SK-N-SH treated with all-trans-retinoic acid at 6 μM for 48 hours (cell line): ENCODE measurements around the gene UVSSA.

Source experiments
- ATAC-seq: fragments of 200-7000 bp; cut with Tn5 transposase; 3 replicates; pipeline ENCODE4 v1.9.1; 2020; ENCODE audit warnings: mild to moderate bottlenecking, moderate library complexity
- ARNTL ChIP-seq: fragments of 450-650 bp; formaldehyde crosslinking; IDR thresholded peaks from 2 replicates; pipeline ENCODE4 v1.5.0; 2020; ENCODE audit warnings: low read depth, mild to moderate bottlenecking, moderate library complexity, borderline replicate concordance
- CSDC2 ChIP-seq: fragments of 250-450 bp; sonication (Bioruptor Pico); IDR thresholded peaks from 2 replicates; pipeline ENCODE4 v1.5.0; 2020; ENCODE audit warnings: mild to moderate bottlenecking, moderate library complexity
- GLIS3 ChIP-seq: fragments of 250-450 bp; sonication (Bioruptor Pico); IDR thresholded peaks from 2 replicates; pipeline ENCODE4 v1.5.0; 2020; ENCODE audit warnings: mild to moderate bottlenecking, moderate library complexity
- PPARA ChIP-seq: fragments of 250-450 bp; sonication (Bioruptor Pico); IDR thresholded peaks from 2 replicates; pipeline ENCODE4 v1.5.0; 2020; ENCODE audit warnings: mild to moderate bottlenecking, borderline replicate concordance
- RARB ChIP-seq: fragments of 250-450 bp; sonication (Bioruptor Pico); IDR thresholded peaks from 2 replicates; pipeline ENCODE4 v1.8.0; 2021; ENCODE audit warnings: mild to moderate bottlenecking, moderate library complexity
- SNAI2 ChIP-seq: fragments of 250-450 bp; sonication (Bioruptor Pico); IDR thresholded peaks from 2 replicates; pipeline ENCODE4 v1.5.0; 2020; ENCODE audit warnings: mild to moderate bottlenecking, moderate library complexity
- TCF4 ChIP-seq: fragments of 250-450 bp; sonication (Bioruptor Pico); IDR thresholded peaks from 2 replicates; pipeline ENCODE4 v1.8.0; 2021; ENCODE audit warnings: mild to moderate bottlenecking, moderate library complexity, borderline replicate concordance
- ZC3H10 ChIP-seq: fragments of 250-450 bp; sonication (Bioruptor Pico); IDR thresholded peaks from 2 replicates; pipeline ENCODE4 v1.5.1; 2021; ENCODE audit warnings: mild to moderate bottlenecking, moderate library complexity
- ZFP3 ChIP-seq: fragments of 250-450 bp; sonication (Bioruptor Pico); IDR thresholded peaks from 2 replicates; pipeline ENCODE4 v1.5.0; 2020; ENCODE audit warnings: mild to moderate bottlenecking, moderate library complexity
- ZFP30 ChIP-seq: fragments of 450-650 bp; formaldehyde crosslinking; IDR thresholded peaks from 2 replicates; pipeline ENCODE4 v1.5.0; 2022; ENCODE audit warnings: mild to moderate bottlenecking, moderate library complexity
- ZNF565 ChIP-seq: fragments of 450-650 bp; formaldehyde crosslinking; conservative IDR thresholded peaks from 2 replicates; pipeline ENCODE4 v1.5.0; 2020; ENCODE audit warnings: low read depth, mild to moderate bottlenecking, moderate library complexity
- ZNF8 ChIP-seq: fragments of 450-650 bp; formaldehyde crosslinking; IDR thresholded peaks from 2 replicates; pipeline ENCODE4 v1.5.0; 2020; ENCODE audit warnings: mild to moderate bottlenecking, moderate library complexity
- TF ChIP-seq, protein P1 (sequence below): fragments of 250-450 bp; sonication (Bioruptor Pico); IDR thresholded peaks from 2 replicates; pipeline ENCODE4 v1.5.1; 2020; ENCODE audit warnings: low read depth, mild to moderate bottlenecking, moderate library complexity
- TF ChIP-seq, protein P2 (sequence below): fragments of 250-450 bp; sonication (Bioruptor Pico); IDR thresholded peaks from 2 replicates; pipeline ENCODE4 v1.5.0; 2020; ENCODE audit warnings: mild to moderate bottlenecking, moderate library complexity
- TF ChIP-seq, protein P3 (sequence below): fragments of 250-450 bp; sonication (Bioruptor Pico); IDR thresholded peaks from 2 replicates; pipeline ENCODE4 v1.8.0; 2020; ENCODE audit warnings: mild to moderate bottlenecking, moderate library complexity, borderline replicate concordance
- TF ChIP-seq, protein P4 (sequence below): fragments of 250-450 bp; sonication (Bioruptor Pico); IDR thresholded peaks from 2 replicates; pipeline ENCODE4 v1.8.0; 2021; ENCODE audit warnings: low read depth, mild to moderate bottlenecking, moderate library complexity, borderline replicate concordance

Gene UVSSA

DNA sequence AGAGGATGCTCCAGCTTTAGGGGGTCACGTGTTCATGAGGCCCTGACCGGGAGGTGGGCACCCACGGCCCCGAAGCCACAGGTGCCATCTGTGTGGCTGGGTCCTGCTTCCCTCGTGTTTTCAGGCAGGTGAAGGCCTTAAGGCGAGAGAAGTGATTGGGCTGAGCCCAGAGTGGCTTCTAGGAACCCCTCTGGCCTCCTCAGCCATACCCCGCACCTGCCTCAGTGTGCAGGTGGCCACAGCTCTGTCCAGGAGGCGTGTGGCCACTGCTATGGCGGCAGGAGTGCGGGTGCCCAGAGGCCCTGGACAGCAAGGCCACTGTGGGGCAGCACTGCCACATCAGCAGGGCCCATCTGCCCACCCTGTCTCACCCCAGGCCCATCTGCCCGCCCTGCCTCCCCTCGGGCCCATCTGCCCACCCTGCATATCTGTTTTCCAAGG lies 34.2 kb downstream of the UVSSA start:
- no peak for ATAC-seq
- TF ChIP-seq ZFP3 (CRISPR knock-in tag) (no peak), GLIS3 (no peak), PPARA (CRISPR knock-in tag) (no peak)
- TF ChIP-seq, protein P1, sequence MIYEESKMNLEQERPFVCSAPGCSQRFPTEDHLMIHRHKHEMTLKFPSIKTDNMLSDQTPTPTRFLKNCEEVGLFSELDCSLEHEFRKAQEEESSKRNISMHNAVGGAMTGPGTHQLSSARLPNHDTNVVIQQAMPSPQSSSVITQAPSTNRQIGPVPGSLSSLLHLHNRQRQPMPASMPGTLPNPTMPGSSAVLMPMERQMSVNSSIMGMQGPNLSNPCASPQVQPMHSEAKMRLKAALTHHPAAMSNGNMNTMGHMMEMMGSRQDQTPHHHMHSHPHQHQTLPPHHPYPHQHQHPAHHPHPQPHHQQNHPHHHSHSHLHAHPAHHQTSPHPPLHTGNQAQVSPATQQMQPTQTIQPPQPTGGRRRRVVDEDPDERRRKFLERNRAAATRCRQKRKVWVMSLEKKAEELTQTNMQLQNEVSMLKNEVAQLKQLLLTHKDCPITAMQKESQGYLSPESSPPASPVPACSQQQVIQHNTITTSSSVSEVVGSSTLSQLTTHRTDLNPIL = no peak
- TF ChIP-seq, protein P2, sequence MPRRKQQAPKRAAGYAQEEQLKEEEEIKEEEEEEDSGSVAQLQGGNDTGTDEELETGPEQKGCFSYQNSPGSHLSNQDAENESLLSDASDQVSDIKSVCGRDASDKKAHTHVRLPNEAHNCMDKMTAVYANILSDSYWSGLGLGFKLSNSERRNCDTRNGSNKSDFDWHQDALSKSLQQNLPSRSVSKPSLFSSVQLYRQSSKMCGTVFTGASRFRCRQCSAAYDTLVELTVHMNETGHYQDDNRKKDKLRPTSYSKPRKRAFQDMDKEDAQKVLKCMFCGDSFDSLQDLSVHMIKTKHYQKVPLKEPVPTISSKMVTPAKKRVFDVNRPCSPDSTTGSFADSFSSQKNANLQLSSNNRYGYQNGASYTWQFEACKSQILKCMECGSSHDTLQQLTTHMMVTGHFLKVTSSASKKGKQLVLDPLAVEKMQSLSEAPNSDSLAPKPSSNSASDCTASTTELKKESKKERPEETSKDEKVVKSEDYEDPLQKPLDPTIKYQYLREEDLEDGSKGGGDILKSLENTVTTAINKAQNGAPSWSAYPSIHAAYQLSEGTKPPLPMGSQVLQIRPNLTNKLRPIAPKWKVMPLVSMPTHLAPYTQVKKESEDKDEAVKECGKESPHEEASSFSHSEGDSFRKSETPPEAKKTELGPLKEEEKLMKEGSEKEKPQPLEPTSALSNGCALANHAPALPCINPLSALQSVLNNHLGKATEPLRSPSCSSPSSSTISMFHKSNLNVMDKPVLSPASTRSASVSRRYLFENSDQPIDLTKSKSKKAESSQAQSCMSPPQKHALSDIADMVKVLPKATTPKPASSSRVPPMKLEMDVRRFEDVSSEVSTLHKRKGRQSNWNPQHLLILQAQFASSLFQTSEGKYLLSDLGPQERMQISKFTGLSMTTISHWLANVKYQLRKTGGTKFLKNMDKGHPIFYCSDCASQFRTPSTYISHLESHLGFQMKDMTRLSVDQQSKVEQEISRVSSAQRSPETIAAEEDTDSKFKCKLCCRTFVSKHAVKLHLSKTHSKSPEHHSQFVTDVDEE = no peak
- TF ChIP-seq, protein P3, sequence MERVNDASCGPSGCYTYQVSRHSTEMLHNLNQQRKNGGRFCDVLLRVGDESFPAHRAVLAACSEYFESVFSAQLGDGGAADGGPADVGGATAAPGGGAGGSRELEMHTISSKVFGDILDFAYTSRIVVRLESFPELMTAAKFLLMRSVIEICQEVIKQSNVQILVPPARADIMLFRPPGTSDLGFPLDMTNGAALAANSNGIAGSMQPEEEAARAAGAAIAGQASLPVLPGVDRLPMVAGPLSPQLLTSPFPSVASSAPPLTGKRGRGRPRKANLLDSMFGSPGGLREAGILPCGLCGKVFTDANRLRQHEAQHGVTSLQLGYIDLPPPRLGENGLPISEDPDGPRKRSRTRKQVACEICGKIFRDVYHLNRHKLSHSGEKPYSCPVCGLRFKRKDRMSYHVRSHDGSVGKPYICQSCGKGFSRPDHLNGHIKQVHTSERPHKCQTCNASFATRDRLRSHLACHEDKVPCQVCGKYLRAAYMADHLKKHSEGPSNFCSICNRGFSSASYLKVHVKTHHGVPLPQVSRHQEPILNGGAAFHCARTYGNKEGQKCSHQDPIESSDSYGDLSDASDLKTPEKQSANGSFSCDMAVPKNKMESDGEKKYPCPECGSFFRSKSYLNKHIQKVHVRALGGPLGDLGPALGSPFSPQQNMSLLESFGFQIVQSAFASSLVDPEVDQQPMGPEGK (CRISPR knock-in tag) = no peak

DNA sequence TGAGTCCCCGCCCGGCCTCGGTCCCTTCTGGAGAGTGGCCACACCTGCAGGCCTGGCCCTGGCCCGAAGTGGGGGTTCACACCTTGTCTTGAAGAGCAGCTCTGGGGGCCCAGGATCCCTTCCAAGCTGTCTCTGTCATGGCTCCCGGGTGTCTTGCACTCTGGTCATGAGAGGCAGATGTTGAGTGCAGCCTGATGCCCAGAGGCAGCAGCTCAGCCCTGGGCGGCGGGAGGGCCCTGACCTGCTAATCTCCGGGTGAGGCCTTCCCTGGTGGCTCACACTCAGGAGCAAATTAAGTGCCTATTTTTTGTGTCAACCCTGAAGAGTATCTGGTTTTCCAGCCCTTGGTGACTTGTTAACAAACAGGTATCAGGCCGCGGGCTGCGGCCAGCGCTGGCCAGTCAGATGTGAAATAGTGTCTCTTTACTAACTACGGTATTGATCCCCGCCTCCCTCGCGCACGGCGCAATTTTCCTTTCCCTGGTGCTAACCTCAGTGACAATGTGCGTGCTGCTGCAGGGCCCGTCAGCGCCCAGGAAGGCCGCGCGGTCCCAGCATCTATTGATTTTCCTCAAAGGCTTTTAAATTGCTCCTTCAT lies 35.0 kb downstream of the UVSSA start:
- ATAC-seq = no peak
- TF ChIP-seq CSDC2 (CRISPR knock-in tag) (no peak), TCF4 (CRISPR knock-in tag) (no peak), ZNF8 (no peak), ZC3H10 (CRISPR knock-in tag) (no peak), ARNTL (CRISPR knock-in tag) (no peak), ZFP30 (CRISPR knock-in tag) (no peak), SNAI2 (CRISPR knock-in tag) (no peak)
- TF ChIP-seq, protein P3 (CRISPR knock-in tag) = no peak
- TF ChIP-seq, all 23 proteins: peak for 0

DNA sequence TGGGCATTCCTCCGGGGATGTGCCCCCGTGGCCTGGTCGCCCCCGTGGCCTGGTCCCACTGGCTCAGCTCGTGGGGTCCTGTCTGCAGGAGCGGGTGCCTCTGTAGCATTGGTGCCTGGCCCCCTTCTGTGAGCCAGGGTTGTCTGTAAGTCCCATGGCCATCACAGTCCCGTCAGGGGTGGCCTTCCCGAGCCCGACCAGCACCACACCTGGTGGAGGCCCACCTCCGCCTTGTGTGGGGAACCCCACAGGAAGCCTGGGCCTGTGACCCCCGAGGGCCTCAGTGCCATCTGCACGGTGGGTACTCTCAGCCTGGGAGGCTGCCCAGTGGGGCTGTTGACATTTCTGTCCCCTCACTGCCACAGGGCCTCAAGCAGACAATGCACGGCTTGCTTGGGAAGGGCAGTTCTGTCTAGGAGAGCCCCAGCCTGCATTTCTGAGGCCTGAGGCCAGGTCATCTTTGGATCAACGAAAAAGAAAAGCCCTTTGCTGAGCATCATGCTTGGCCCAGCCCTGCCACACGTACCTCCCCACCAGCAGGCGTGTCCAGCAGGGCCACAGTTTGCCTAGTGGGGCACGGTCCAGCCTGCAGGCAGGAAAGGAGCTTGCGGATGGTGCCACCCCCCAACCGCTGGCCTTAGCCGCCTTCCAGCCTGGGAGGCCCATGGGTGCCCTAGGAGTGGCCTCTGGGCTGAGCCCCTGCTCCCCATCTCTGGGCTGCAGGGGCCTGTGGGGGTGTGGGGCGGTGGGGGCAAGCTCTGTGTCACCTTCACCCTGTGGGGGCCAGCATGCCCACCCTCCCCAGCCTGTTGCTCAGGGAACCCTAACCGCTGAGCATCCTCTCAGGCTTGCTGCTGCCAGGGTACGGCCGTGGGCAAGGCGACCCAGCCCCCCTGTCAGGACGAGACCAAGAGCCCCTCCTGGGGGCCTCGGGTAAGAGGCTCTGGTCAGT lies 36.0 kb downstream of the UVSSA start:
- TF ChIP-seq GLIS3 (no peak), RARB (no peak), ZFP30 (CRISPR knock-in tag) (no peak), ZNF565 (CRISPR knock-in tag) (no peak)
- TF ChIP-seq, protein P1 = no peak
- TF ChIP-seq, protein P4, sequence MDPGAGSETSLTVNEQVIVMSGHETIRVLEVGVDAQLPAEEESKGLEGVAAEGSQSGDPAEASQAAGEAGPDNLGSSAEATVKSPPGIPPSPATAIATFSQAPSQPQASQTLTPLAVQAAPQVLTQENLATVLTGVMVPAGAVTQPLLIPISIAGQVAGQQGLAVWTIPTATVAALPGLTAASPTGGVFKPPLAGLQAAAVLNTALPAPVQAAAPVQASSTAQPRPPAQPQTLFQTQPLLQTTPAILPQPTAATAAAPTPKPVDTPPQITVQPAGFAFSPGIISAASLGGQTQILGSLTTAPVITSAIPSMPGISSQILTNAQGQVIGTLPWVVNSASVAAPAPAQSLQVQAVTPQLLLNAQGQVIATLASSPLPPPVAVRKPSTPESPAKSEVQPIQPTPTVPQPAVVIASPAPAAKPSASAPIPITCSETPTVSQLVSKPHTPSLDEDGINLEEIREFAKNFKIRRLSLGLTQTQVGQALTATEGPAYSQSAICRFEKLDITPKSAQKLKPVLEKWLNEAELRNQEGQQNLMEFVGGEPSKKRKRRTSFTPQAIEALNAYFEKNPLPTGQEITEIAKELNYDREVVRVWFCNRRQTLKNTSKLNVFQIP (CRISPR knock-in tag) = no peak
- TF ChIP-seq, all 23 proteins: peak for 0
- ATAC-seq = no peak
